OCI-LY7 (cell line): ENCODE measurements around the gene PEPD.

Source experiments
- EZH2phosphoT487 ChIP-seq: fragments of 200-600 bp; sonication (generic); IDR thresholded peaks from 2 replicates; pipeline ENCODE4 v1.6.1; 2018; ENCODE audit warnings: low read depth, borderline replicate concordance, mild to moderate bottlenecking, mixed run types, antibody characterized with exemption, low read length, moderate library complexity, mixed read lengths
- TF ChIP-seq, protein P1 (sequence below): fragments of 200-600 bp; sonication (generic); conservative IDR thresholded peaks from 2 replicates; pipeline ENCODE4 v1.5.1; 2014; ENCODE audit warnings: mild to moderate bottlenecking, antibody characterized with exemption, low read length, moderate library complexity, mixed read lengths

- TF ChIP-seq, protein P1, sequence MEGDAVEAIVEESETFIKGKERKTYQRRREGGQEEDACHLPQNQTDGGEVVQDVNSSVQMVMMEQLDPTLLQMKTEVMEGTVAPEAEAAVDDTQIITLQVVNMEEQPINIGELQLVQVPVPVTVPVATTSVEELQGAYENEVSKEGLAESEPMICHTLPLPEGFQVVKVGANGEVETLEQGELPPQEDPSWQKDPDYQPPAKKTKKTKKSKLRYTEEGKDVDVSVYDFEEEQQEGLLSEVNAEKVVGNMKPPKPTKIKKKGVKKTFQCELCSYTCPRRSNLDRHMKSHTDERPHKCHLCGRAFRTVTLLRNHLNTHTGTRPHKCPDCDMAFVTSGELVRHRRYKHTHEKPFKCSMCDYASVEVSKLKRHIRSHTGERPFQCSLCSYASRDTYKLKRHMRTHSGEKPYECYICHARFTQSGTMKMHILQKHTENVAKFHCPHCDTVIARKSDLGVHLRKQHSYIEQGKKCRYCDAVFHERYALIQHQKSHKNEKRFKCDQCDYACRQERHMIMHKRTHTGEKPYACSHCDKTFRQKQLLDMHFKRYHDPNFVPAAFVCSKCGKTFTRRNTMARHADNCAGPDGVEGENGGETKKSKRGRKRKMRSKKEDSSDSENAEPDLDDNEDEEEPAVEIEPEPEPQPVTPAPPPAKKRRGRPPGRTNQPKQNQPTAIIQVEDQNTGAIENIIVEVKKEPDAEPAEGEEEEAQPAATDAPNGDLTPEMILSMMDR: no peak
- TF ChIP-seq EZH2phosphoT487: no peak
These were observed 47.1 kb upstream of the PEPD start for GRCh38 chr19:33568706-33569105.
